Transverse colon (tissue), 4 donors: ENCODE measurements around the gene IL4.

Source experiments
- POLR2AphosphoS5 ChIP-seq, 3 donors: sonication (generic); formaldehyde crosslinking; IDR thresholded peaks; one replicate each; pipeline ENCODE4 v1.6.1; 2016; ENCODE audit warnings: antibody characterized with exemption in 3 of 3
- TF ChIP-seq, protein P1 (sequence below), 5 experiments: fragments of 200-600 bp in 3 of 5; fragments of 450-650 bp in 2 of 5; sonication (generic) in 3 of 5; IDR thresholded peaks; 1 replicate in 2 of 5; 2 replicates in 3 of 5; pipeline ENCODE4 v1.5.1; 2016 to 2017; ENCODE audit warnings: antibody characterized with exemption in 5 of 5, inconsistent platforms in 3 of 5, mild to moderate bottlenecking in 2 of 5, moderate library complexity in 1 of 5

DNA sequence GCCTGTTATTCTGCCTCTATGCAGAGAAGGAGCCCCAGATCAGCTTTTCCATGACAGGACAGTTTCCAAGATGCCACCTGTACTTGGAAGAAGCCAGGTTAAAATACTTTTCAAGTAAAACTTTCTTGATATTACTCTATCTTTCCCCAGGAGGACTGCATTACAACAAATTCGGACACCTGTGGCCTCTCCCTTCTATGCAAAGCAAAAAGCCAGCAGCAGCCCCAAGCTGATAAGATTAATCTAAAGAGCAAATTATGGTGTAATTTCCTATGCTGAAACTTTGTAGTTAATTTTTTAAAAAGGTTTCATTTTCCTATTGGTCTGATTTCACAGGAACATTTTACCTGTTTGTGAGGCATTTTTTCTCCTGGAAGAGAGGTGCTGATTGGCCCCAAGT is 301 bp upstream of the IL4 start:
- TF ChIP-seq, protein P1, sequence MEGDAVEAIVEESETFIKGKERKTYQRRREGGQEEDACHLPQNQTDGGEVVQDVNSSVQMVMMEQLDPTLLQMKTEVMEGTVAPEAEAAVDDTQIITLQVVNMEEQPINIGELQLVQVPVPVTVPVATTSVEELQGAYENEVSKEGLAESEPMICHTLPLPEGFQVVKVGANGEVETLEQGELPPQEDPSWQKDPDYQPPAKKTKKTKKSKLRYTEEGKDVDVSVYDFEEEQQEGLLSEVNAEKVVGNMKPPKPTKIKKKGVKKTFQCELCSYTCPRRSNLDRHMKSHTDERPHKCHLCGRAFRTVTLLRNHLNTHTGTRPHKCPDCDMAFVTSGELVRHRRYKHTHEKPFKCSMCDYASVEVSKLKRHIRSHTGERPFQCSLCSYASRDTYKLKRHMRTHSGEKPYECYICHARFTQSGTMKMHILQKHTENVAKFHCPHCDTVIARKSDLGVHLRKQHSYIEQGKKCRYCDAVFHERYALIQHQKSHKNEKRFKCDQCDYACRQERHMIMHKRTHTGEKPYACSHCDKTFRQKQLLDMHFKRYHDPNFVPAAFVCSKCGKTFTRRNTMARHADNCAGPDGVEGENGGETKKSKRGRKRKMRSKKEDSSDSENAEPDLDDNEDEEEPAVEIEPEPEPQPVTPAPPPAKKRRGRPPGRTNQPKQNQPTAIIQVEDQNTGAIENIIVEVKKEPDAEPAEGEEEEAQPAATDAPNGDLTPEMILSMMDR (IDR thresholded peaks at IDR 0.05), result no peak
- no peak for TF ChIP-seq POLR2AphosphoS5 (IDR thresholded peaks at IDR 0.05)
